Keratinocyte (primary cell): Measurements from ENCODE around the gene ZNF784. TPM values are rescaled to one million over a fixed set of nuclear protein-coding genes. Genes with fewer than 3 reads are reported as not detected.

ENCODE experiments used
- DNase-seq: peaks from one replicate; pipeline ENCODE4 v3.0.0-alpha.2; 2011; ENCODE audit warnings: low read depth, missing footprints, low spot score
- FAIRE-seq: peaks from 2 replicates; lab custom pipeline; 2011; peaks lifted over from hg19 to GRCh38; lab: Jason Lieb, UNC
- H2AFZ ChIP-seq: 2 replicates; pipeline ENCODE4 v1.6.0; 2012; ENCODE audit warnings: low read length, control low read depth, inconsistent platforms; ENCODE audit not compliant: control insufficient read depth
- H3K27ac ChIP-seq: 2 replicates; pipeline ENCODE4 v1.5.1; 2011; ENCODE audit warnings: low read length; ENCODE audit not compliant: control insufficient read depth, insufficient read depth
- H3K27me3 ChIP-seq: 3 replicates; pipeline ENCODE4 v1.6.0; 2011; ENCODE audit warnings: low read length; ENCODE audit not compliant: control insufficient read depth, insufficient read depth; ENCODE audit errors: extremely low read depth
- H3K36me3 ChIP-seq, 2 experiments: 2 replicates in 1 of 2; 3 replicates in 1 of 2; pipeline ENCODE4 v1.5.1; 2011; ENCODE audit warnings: low read length in 2 of 2, mild to moderate bottlenecking in 1 of 2; ENCODE audit not compliant: control insufficient read depth in 2 of 2, insufficient read depth in 2 of 2; ENCODE audit errors: extremely low read depth in 1 of 2
- H3K4me1 ChIP-seq: 3 replicates; pipeline ENCODE4 v1.5.1; 2011; ENCODE audit warnings: low read length; ENCODE audit not compliant: control insufficient read depth, insufficient read depth; ENCODE audit errors: extremely low read depth
- H3K4me2 ChIP-seq: 3 replicates; pipeline ENCODE4 v1.6.0; 2011; ENCODE audit warnings: low read depth, low read length; ENCODE audit not compliant: control insufficient read depth, insufficient read depth; ENCODE audit errors: extremely low read depth
- H3K4me3 ChIP-seq, 3 experiments: fragments of 200-600 bp in 1 of 3; sonication (generic) in 1 of 3; 2 replicates in 2 of 3; 3 replicates in 1 of 3; pipeline ENCODE4 v1.5.1; 2011 to 2016; ENCODE audit warnings: low read length in 3 of 3, mild to moderate bottlenecking in 3 of 3, control low read depth in 2 of 3, inconsistent platforms in 1 of 3, low read depth in 1 of 3, mixed read lengths in 1 of 3, mixed run types in 1 of 3, moderate library complexity in 1 of 3; ENCODE audit not compliant: control insufficient read depth in 2 of 3, insufficient read depth in 2 of 3; ENCODE audit errors: extremely low read depth in 1 of 3
- H3K79me2 ChIP-seq: 2 replicates; pipeline ENCODE4 v1.6.0; 2012; ENCODE audit warnings: low read length; ENCODE audit not compliant: control insufficient read depth, insufficient read depth
- H3K9ac ChIP-seq: 3 replicates; pipeline ENCODE4 v1.6.0; 2011; ENCODE audit warnings: low read length; ENCODE audit not compliant: control insufficient read depth, insufficient read depth; ENCODE audit errors: extremely low read depth
- H3K9me1 ChIP-seq: 3 replicates; pipeline ENCODE4 v1.6.0; 2011; ENCODE audit warnings: low read length; ENCODE audit not compliant: control insufficient read depth, insufficient read depth; ENCODE audit errors: extremely low read depth
- H3K9me3 ChIP-seq: 2 replicates; pipeline ENCODE4 v1.5.1; 2012; ENCODE audit warnings: low read depth, low read length; ENCODE audit not compliant: control insufficient read depth
- H4K20me1 ChIP-seq: 3 replicates; pipeline ENCODE4 v1.6.0; 2011; ENCODE audit warnings: low read length; ENCODE audit not compliant: control insufficient read depth, insufficient read depth; ENCODE audit errors: extremely low read depth
- EZH2 ChIP-seq: IDR thresholded peaks from one replicate; pipeline ENCODE4 v1.6.1; 2012; ENCODE audit warnings: inconsistent platforms, mild to moderate bottlenecking, low read length, moderate library complexity
- dilution Hi-C: fragments of 300-500 bp; cut with MboI; formaldehyde crosslinking; loops from one replicate; pipeline ENCODE4 v1.7.0; 2020; ENCODE audit warnings: low sequenced_read_pairs; ENCODE audit not compliant: extremely low pct_ligation_motif_present
- polyA plus RNA-seq, 5 experiments: library from polyadenylated mRNA; depleted of rRNA in 3 of 5; stranded (reverse) in 3 of 5; stranded (forward) in 1 of 5; unstranded in 1 of 5; fragments of >200 nt; gene quantifications; 1 replicate in 1 of 5; 2 replicates in 3 of 5; 3 replicates in 1 of 5; pipeline versions ENCODE4 v1.2.1 to v1.2.3, GENCODE V29; 2011 to 2012; ENCODE audit warnings: missing spikeins in 2 of 5, low read depth in 1 of 5, low replicate concordance in 1 of 5
- TF ChIP-seq, protein P1 (sequence below), 3 experiments: IDR thresholded peaks in 1 of 3; conservative IDR thresholded peaks in 1 of 3; optimal IDR thresholded peaks in 1 of 3; 2 replicates in 2 of 3; 3 replicates in 1 of 3; pipeline versions ENCODE3 to v1.5.1; 2011; ENCODE audit warnings: low read length in 3 of 3, mild to moderate bottlenecking in 3 of 3, moderate library complexity in 2 of 3, control low read depth in 1 of 3, inconsistent platforms in 1 of 3; ENCODE audit not compliant: insufficient read depth in 2 of 3; ENCODE audit errors: extremely low read depth in 1 of 3

Gene ZNF784
- polyA plus RNA-seq, 1 donor (not counting 4 experiments of a cell fraction or from before 2014, with no cell fraction given) = 2.1 TPM

GRCh38 chr19:55599468-55599841 is 24.9 kb downstream of the ZNF784 start, which contains the start of gene FIZ1:
Gene FIZ1, minus strand, starts transcription at chr19:55599517. Its CDS starts 1,652 bp downstream, at chr19:55597865.
- TF ChIP-seq, protein P1, sequence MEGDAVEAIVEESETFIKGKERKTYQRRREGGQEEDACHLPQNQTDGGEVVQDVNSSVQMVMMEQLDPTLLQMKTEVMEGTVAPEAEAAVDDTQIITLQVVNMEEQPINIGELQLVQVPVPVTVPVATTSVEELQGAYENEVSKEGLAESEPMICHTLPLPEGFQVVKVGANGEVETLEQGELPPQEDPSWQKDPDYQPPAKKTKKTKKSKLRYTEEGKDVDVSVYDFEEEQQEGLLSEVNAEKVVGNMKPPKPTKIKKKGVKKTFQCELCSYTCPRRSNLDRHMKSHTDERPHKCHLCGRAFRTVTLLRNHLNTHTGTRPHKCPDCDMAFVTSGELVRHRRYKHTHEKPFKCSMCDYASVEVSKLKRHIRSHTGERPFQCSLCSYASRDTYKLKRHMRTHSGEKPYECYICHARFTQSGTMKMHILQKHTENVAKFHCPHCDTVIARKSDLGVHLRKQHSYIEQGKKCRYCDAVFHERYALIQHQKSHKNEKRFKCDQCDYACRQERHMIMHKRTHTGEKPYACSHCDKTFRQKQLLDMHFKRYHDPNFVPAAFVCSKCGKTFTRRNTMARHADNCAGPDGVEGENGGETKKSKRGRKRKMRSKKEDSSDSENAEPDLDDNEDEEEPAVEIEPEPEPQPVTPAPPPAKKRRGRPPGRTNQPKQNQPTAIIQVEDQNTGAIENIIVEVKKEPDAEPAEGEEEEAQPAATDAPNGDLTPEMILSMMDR (optimal IDR thresholded peaks at IDR 0.05 in 1 of 3, IDR thresholded peaks at IDR 0.05 in 1 of 3, conservative IDR thresholded peaks at IDR 0.05 in 1 of 3; ENCODE audit: extremely low read depth in 1 of 3, insufficient read depth in 2 of 3, low read length in 3 of 3) = no peak
- no peak for TF ChIP-seq EZH2
- Histone ChIP-seq H3K27ac (peak within 1 kb of the TSS; percentile 97), H2AFZ (peak within 1 kb of the TSS; percentile 95), H3K4me1 (peaks cover 11% of the 10 kb centered on the region), H3K79me2 (no peaks in the 10 kb centered on the region), H3K9me1 (no peaks in the 10 kb centered on the region), H3K27me3 (no peaks in the 10 kb centered on the region), H3K4me2 (peak within 1 kb of the TSS; percentile 72), H3K4me3 (peak within 1 kb of the TSS; percentile 57 to 75 (median 72)), H3K36me3 (peaks cover 5 to 9% of the 10 kb centered on the region in 2 experiments), H4K20me1 (no peaks in the 10 kb centered on the region), H3K9ac (peak within 1 kb of the TSS; percentile 95), H3K9me3 (no peaks in the 10 kb centered on the region)
- dilution Hi-C loops = no loop called here
- peak; percentile 94 for DNase-seq
- FAIRE-seq = no peak

GRCh38 chr19:55598719-55599467 is 25.5 kb downstream of the ZNF784 start:
- Histone ChIP-seq H3K4me1 (peaks cover 9% of the 10 kb centered on the region), H3K27ac (peak overlapping the region; percentile 97), H3K4me2 (peak overlapping the region; percentile 41), H3K4me3 (peak overlapping the region; percentile 57 to 75 (median 72)), H3K9me3 (no peaks in the 10 kb centered on the region), H3K9me1 (no peaks in the 10 kb centered on the region), H3K79me2 (no peaks in the 10 kb centered on the region), H4K20me1 (no peaks in the 10 kb centered on the region), H2AFZ (peak overlapping the region; percentile 56), H3K36me3 (peaks cover 5 to 9% of the 10 kb centered on the region in 2 experiments), H3K9ac (peak overlapping the region; percentile 95), H3K27me3 (no peaks in the 10 kb centered on the region)
- TF ChIP-seq, protein P1 (optimal IDR thresholded peaks at IDR 0.05 in 1 of 3, IDR thresholded peaks at IDR 0.05 in 1 of 3, conservative IDR thresholded peaks at IDR 0.05 in 1 of 3; ENCODE audit: extremely low read depth in 1 of 3, insufficient read depth in 2 of 3, low read length in 3 of 3) = no peak
- TF ChIP-seq EZH2 = no peak
- no peak for FAIRE-seq
- dilution Hi-C loops = no loop called here
- peak; percentile 95 for DNase-seq
